GM12891 (cell line): Measurements from ENCODE around the gene PGAM2.

Source experiments
- POLR2A ChIP-seq: IDR thresholded peaks from 2 replicates; pipeline ENCODE4 v1.6.1; 2011; ENCODE audit warnings: low read depth, low read length, control low read depth
- SPI1 ChIP-seq: IDR thresholded peaks from 2 replicates; pipeline ENCODE4 v1.6.1; 2011; ENCODE audit warnings: low read depth, low read length, control low read depth
- TAF1 ChIP-seq: IDR thresholded peaks from 2 replicates; pipeline ENCODE4 v1.6.1; 2011; ENCODE audit warnings: low read depth, low read length, control low read depth

- no peak for TF ChIP-seq SPI1
- TF ChIP-seq TAF1: no peak
- TF ChIP-seq POLR2A: no peak
Observed at GRCh38 chr7:44085546-44085945, 20.2 kb upstream of the PGAM2 start.
